HL-60 (cell line): ENCODE results near the gene IL31RA.

Source experiments
- DNase-seq, 2 experiments: peaks; one replicate each; pipeline ENCODE4 v3.0.0-alpha.2; 2010 to 2020; ENCODE audit warnings: low read depth in 1 of 2, low spot score in 1 of 2
- H3K27ac ChIP-seq: fragments of 250-450 bp; sonication (Bioruptor Pico); replicated peaks from 2 replicates; pipeline ENCODE4 v1.5.1; 2020; ENCODE audit warnings: mild to moderate bottlenecking, moderate library complexity
- H3K27me3 ChIP-seq: fragments of 250-450 bp; sonication (Bioruptor Pico); 2 replicates; pipeline ENCODE4 v1.5.1; 2021; ENCODE audit warnings: mild to moderate bottlenecking, moderate library complexity; ENCODE audit not compliant: insufficient read depth, poor library complexity, severe bottlenecking
- H3K4me3 ChIP-seq: replicated peaks from 2 replicates; pipeline ENCODE4 v1.5.1; 2011; ENCODE audit warnings: mild to moderate bottlenecking, control low read depth, low read length; ENCODE audit not compliant: insufficient read depth
- GABPA ChIP-seq: IDR thresholded peaks from 2 replicates; pipeline ENCODE4 v1.6.1; 2012; ENCODE audit warnings: low read depth
- POLR2AphosphoS5 ChIP-seq: IDR thresholded peaks from 2 replicates; pipeline ENCODE4 v1.6.1; 2012; ENCODE audit warnings: low read depth
- SPI1 ChIP-seq: IDR thresholded peaks from 2 replicates; pipeline ENCODE4 v1.6.1; 2012; ENCODE audit warnings: low read depth, mild to moderate bottlenecking, borderline replicate concordance
- TF ChIP-seq, protein P1 (sequence below): IDR thresholded peaks from one replicate; pipeline ENCODE4 v1.5.1; 2011; ENCODE audit warnings: low read length, control low read depth, inconsistent platforms; ENCODE audit not compliant: insufficient read depth
- TF ChIP-seq, protein P2 (sequence below): IDR thresholded peaks from 2 replicates; pipeline ENCODE4 v1.6.1; 2012; ENCODE audit warnings: low read depth; ENCODE audit not compliant: insufficient replicate concordance

Gene IL31RA

DNA sequence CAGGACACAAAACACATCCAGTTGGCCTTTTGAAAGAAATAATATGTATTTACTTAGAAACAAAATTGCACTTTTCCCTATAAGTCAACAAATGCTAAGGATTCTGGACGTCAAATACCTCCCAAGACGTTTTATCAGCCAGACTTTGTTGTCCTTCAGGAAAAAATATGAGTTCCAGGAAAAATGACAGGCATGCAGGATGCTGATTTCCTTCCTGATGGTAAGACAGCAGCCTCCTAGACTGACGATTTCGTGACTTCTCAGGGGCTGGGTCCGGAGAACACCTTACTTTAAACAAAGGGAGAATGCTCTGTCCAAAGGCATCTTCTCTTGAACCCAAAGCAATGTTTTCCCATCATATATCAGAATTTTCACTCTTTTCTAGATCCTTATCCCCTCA is 74.6 kb downstream of the IL31RA start:
- no peak overlapping the region for H3K4me3 ChIP-seq
- TF ChIP-seq GABPA: no peak
- TF ChIP-seq, protein P1, sequence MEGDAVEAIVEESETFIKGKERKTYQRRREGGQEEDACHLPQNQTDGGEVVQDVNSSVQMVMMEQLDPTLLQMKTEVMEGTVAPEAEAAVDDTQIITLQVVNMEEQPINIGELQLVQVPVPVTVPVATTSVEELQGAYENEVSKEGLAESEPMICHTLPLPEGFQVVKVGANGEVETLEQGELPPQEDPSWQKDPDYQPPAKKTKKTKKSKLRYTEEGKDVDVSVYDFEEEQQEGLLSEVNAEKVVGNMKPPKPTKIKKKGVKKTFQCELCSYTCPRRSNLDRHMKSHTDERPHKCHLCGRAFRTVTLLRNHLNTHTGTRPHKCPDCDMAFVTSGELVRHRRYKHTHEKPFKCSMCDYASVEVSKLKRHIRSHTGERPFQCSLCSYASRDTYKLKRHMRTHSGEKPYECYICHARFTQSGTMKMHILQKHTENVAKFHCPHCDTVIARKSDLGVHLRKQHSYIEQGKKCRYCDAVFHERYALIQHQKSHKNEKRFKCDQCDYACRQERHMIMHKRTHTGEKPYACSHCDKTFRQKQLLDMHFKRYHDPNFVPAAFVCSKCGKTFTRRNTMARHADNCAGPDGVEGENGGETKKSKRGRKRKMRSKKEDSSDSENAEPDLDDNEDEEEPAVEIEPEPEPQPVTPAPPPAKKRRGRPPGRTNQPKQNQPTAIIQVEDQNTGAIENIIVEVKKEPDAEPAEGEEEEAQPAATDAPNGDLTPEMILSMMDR: no peak
- TF ChIP-seq POLR2AphosphoS5: no peak
- TF ChIP-seq, protein P2, sequence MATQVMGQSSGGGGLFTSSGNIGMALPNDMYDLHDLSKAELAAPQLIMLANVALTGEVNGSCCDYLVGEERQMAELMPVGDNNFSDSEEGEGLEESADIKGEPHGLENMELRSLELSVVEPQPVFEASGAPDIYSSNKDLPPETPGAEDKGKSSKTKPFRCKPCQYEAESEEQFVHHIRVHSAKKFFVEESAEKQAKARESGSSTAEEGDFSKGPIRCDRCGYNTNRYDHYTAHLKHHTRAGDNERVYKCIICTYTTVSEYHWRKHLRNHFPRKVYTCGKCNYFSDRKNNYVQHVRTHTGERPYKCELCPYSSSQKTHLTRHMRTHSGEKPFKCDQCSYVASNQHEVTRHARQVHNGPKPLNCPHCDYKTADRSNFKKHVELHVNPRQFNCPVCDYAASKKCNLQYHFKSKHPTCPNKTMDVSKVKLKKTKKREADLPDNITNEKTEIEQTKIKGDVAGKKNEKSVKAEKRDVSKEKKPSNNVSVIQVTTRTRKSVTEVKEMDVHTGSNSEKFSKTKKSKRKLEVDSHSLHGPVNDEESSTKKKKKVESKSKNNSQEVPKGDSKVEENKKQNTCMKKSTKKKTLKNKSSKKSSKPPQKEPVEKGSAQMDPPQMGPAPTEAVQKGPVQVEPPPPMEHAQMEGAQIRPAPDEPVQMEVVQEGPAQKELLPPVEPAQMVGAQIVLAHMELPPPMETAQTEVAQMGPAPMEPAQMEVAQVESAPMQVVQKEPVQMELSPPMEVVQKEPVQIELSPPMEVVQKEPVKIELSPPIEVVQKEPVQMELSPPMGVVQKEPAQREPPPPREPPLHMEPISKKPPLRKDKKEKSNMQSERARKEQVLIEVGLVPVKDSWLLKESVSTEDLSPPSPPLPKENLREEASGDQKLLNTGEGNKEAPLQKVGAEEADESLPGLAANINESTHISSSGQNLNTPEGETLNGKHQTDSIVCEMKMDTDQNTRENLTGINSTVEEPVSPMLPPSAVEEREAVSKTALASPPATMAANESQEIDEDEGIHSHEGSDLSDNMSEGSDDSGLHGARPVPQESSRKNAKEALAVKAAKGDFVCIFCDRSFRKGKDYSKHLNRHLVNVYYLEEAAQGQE: no peak
- TF ChIP-seq SPI1: no peak
- H3K27me3 ChIP-seq: no peaks in the 10 kb centered on the region
- H3K27ac ChIP-seq: no peak overlapping the region
- no peak for DNase-seq

DNA sequence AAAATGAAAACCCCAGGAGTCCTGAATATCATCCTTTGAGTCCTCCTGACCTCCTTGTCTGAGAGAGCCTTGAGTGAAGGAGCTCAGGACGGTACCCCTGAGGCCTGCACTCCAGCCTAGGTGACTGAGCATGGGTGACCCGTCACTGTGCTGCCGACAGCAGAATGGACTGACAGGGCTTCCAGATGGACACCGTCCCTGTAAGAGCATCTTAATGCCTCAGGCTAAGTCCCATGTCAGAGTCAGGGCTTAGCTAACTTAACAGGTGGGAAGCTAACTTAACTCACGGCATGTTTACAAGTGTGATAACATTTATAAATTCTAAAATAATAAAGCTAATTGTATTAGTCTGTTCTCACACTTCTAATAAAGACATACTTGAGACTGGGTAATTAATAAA is 75.3 kb downstream of the IL31RA start:
- no peak for DNase-seq
- H3K27me3 ChIP-seq: no peaks in the 10 kb centered on the region

DNA sequence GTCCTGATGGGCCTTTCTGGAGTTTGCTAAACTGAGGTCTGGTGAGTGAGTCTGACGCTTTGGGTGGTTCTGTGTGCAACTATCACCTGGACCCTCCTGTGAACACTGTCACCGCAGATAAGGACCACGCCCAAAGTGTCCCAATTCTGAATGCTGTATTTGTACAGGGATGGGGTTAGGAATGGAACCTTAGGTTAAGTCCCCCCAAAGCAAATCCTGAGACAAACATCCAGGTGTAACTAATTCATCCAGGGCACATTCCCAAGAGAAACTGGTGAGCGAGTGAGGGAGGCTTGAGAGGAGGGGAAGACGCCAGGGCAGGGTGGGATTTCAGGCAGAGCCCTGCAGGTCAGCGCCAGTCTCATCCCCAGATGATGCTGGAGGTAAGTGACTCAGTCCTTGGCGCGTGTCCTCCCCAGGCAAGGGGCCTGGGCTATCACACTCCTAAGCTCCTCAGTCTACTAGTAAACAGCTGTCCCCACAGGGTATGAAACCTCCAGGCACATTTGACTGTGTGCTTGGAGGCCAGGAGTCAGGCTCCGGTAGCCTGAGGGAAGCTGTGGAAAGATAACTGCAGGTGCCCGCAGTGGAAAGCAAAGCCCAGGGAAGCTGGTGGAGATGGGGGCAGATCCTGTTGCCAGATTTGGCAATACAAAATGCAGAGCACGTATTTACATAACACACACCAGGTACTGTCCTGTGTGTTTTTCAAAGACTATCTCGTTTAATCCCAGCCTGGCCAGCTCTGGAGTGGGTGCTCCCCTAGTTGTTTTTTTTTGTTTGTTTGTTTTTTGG is 76.9 kb downstream of the IL31RA start:
- DNase-seq: no peak
- H3K27ac ChIP-seq: no peak overlapping the region
- no peaks in the 10 kb centered on the region for H3K27me3 ChIP-seq
- TF ChIP-seq POLR2AphosphoS5: no peak
- TF ChIP-seq GABPA: no peak
- TF ChIP-seq, protein P1: no peak
- TF ChIP-seq SPI1: no peak
- no peak overlapping the region for H3K4me3 ChIP-seq

More for the DNA sequence above, 75.3 kb downstream of the IL31RA start:
- Histone ChIP-seq H3K27ac (no peak overlapping the region), H3K4me3 (no peak overlapping the region)
- TF ChIP-seq, protein P1: no peak
- TF ChIP-seq SPI1 (no peak), POLR2AphosphoS5 (no peak), GABPA (no peak)
- TF ChIP-seq, protein P2: no peak
